Glomerular endothelial cell (primary cell): ENCODE data around the gene PRRG1. TPM values are rescaled to one million over a fixed set of nuclear protein-coding genes. Genes with fewer than 3 reads are reported as not detected.
"Not testable (repeated sequence)": the region's sequence is repeated elsewhere in the genome, so short reads cannot be mapped to it uniquely, and the experiment has no call there.

Experiments used
- DNase-seq: peaks from one replicate; pipeline ENCODE4 v3.0.0-alpha.2; 2011; ENCODE audit warnings: low read depth, low spot score; ENCODE audit errors: extremely low read depth
- total RNA-seq: library from RNA; depleted of rRNA; stranded (reverse); fragments of >200 nt; gene quantifications from 2 replicates; pipeline ENCODE4 v1.2.3, GENCODE V29; 2015

The PRRG1 gene
- total RNA-seq, 1 donor from 2014 or later, result 54.9 TPM

DNA sequence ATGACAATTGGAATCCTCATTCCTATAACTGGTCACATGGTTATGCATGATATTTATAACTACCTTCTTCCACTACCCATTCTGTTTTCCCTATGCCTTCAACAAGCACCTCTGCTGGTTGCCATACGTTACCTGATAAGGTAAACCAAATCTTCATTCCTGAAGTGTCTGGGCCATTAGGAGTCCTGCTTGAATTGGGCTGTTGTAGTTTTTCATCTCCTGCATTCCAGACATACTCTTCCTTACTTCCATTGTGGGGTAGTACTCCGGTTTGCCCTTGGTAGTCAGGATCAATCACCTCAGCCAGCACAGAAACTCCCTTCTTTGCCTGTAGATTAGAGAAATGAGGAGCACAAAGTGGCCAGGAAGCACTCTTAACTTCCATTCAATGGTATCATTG lies 113.2 kb downstream of the PRRG1 start:
- no peak for DNase-seq

DNA sequence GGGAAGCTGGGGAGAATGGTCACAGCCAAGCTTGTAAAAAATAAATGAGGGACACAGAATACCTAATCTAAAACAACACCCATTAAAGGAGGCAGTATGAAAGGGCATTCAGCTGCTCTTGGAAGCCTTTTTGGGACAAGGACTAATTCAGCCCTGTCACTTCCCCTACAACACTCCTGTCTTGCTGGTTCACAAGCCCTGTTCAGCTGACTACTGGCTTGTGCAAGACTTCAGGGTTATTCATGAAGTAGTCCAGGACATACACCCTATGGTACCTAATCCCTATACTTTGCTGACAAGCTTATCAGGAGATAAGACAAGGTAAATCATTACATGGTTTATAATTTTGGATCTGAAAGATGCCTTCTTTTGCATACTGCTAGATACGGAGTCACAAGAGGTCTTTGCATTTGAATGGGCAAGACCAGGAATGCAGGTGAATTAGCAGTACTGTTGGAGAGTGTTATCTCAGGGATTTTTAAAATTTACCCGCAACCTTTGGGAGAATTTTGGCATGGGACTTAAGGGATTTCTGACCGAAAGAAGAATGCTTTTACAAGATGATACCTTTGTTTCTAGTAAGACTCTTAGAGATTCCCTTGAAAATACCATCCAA lies 119.1 kb downstream of the PRRG1 start:
- no peak for DNase-seq

DNA sequence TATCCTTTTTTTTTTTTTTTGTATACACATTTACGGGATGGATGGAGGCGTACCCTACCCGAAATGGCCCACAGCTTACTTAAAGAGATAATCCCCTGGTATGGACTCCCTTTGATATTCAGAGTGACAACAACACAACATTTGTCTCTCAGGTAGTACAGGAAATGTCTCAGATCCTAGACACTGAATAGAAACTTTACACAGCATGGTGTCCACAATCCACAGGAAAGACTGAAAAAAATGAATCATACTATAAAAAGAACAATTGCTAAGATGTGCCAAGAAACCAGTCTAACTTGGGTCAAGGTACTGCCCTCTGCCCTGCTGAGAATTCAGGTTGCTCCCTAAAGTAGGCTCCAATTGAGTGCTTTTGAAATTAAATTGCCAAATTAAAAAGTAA lies 121.5 kb downstream of the PRRG1 start:
- DNase-seq, result peak; percentile 5

DNA sequence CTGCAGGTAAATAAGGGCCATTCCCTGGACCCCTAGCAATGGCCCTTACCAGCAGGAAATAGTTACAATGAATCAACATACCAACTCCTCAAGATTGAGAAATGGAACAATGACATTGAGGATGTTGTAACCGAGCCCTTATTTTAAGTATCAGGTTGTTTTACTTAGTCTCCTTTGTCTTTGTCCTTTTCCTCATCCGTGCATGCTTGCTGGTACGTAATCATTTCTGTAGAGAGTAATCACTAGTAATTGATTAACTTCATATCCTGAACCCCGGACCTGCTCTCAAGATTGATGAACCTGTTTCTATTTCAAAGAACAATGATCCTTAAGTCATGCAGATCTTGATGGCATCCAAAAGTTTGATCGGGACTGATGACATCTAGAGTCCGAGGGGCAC lies 123.7 kb downstream of the PRRG1 start:
- no peak for DNase-seq

DNA sequence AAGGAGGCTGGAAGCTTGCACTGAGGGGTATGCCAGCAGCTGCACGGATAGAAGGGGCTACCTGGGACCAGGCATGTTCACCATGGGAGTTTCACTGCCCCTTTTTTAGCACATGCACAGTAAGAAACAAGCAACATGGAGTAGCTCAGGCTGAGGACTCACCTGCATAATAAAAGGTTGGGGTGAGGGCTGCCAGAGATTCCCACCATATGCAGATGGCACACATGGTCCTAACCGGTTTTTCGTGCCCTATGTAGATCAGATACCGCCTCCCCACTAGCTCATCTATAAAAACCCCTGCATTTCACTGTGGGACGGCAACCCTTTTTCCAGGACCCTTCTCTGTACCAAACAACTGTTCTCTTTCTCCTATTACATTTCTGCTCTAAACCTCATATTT lies 125.3 kb downstream of the PRRG1 start:
- no peak for DNase-seq

DNA sequence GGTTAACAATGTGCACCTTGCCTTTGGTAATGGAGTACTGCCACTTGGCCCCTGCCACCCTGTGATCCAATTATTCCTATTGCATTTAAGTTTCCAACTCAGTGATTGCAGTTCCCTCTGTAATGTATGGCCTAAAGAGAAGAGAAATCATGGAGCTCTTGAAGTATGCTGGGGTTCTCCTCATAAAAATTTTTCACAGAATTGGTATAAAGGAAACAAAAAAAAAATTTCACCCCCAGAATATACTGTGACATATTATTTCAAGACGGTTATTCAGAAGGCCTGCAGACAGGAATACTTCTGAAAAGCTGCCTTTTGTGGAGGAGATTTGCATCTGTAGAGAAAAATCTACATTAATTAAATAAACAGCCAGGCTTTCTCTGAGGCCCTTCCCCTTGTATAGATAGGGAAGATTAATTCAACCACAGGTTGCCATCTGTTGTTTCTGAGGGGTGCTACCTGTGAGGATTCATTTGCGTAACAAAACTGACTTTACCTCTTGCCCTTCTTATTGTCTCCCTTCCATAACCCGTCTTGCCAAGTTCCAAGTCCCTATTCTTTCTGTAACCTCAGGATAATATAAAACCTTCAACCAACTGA lies 127.5 kb downstream of the PRRG1 start:
- DNase-seq, result no peak

DNA sequence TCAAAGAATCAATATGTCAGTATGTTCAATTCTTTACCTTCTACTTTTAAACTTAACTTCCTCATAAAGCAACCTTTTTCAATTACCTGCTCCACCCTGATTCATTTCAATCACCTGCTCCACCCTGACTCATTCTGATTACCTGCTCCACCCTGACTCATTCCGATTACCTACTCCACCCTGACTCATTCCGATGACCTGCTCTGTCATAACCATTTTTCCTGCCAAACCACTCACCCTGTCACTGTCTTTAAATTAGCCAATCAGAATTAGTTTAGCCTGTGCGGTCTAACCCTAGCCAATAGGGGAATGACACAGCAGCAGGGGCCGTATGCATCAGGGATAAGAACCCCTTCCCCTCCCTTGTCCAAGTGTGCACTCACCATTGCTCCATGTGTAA lies 135.2 kb downstream of the PRRG1 start:
- not testable (repeated sequence) for DNase-seq

DNA sequence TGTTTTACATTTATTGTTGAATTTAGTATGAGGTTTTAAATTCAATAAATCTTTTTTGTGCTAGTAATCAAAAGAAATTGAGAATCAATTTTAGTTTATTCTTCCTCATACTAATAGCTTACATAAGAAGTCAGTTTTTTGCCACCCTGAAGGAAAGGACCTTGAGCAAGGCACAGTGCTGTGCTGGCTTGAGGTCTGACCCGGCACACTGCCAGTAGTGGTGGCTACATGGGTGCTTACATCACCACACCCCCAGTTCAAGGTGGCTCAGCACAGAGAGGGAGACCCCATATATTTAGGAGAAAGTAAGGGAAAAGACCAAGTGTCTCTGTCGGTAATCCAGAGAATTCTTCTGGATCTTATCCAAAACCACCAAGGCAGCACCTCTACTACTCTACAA lies 136.3 kb downstream of the PRRG1 start:
- no peak for DNase-seq

DNA sequence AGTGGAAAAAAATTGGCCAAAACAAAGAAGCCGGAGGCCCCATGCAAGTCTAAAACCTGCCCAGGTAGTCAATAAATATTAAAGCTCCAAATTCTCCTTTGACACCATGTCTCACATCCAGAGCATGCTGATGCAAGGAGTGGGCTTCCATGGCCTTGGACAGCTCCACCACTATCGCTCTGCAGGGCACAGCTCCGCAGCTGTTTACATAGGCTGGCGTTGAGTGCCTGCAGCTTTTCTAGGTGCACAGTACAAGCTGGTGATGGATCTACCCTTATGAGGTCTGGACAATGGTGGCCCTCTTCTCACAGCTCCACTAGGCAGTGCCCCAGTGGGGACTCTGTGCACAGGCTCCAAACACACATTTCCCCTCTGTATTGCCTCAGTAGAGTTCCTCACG lies 138.1 kb downstream of the PRRG1 start:
- no peak for DNase-seq

DNA sequence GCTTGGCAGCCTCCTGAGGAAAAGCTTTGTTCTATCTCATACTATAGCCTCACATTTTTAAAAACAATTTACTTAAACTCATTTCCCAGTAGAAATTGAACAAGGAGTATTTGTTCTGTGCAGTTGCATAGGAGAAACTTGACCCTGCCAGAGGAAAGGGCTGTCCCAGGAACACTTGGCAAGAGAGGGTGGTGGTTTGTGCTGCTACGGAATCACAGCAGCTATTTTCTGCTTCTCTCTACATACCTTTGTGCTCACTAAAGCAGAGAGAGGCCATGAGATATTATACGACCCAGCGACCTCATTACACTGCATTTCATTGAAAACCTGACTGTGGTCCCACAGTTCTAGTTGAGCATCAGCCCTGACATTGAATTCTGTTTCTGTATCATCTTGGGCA lies 139.2 kb downstream of the PRRG1 start:
- DNase-seq, result no peak

DNA sequence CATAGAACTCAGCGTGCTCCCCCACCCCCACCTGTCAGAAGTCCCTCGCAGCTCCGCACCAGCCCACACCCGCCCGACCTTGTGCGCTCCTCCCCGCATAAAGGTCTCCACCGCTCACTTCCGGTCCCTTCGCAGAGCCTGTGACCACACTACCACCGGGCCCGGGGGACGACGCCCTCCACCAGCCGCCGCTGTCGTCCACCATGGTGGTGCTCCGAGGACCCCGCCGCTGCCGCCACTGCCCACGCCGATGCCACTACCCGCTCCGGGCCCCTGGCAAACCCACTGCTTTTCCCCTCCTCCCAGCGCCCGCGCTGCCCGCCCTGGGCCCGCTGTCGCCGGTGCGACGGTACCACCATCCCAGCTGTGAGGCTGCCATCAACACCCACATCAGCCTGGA lies 142.5 kb downstream of the PRRG1 start:
- DNase-seq, result no peak

DNA sequence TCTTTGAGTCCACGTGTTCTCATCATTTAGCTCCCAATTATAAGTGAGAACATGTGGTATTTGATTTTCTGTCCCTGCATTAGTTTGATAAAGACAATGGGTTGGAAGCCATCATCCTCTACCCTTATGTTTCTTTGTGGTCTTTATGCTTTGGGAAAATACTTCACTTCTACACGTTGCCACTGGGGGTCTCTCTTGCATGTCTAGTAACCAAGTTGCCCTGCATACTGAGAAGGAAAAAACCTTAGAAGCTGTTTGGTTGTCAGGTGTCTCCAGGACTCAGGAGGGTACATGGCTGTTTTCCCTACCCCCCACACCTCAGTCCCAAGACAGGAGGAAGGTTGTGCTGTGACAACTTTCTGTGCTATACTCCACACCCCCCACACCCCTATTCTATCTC lies 146.6 kb downstream of the PRRG1 start:
- not testable (repeated sequence) for DNase-seq

DNA sequence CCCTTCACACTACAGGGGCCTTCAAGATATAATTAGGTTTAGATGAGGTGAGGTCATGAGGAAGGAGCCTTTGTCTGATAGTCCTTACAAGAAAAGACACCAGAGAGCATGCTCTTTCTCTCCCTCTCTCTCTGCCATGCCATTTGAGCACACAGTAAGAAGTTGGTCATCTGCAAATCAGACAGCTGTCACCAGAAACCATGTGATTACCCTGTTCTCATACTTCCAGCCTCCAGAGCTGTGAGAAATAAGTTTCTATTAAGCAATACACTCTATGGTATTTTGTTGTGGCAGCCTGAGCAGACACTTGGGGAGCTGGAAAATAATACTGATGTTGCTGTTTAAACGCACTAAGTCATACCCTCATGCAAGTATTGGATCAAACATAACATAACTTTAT lies 148.0 kb downstream of the PRRG1 start:
- not testable (repeated sequence) for DNase-seq

DNA sequence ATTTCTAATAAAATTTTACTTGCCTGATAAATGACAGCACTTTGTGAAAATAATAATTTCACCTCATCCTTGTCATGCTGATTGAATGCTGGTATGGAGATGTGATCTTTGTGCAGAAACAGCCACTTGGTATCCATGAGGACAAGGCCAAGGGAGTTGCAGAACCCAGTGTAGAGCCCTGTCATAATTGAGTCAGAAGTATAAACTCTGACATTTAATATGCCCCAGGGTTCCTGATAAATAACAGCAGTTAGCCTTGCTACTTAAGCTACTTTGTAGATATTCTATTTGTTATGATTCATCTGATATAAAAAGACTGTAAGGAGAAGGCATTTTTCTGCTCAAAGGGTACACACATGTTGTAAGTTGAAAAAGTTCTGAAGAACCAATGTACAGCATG lies 149.2 kb downstream of the PRRG1 start:
- not testable (repeated sequence) for DNase-seq

DNA sequence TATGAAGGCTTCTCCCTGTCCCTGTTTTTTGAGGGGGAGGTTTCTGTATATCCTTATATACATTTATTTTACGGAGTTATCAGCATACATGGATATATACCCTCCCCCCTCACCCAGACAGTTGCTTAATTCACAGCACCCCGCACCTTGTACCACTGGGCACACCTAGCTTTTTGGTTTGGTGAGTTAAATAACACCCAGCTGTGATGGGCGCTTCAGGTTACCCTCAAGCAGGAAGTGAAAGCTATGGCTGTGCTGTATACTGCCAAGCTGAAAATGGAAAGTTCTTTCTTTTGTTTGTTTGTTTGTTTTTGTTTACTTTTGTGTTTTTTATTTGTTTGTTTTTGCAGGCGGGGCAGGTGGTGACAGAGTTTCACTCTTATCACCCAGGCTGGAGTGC lies 150.5 kb downstream of the PRRG1 start:
- not testable (repeated sequence) for DNase-seq

DNA sequence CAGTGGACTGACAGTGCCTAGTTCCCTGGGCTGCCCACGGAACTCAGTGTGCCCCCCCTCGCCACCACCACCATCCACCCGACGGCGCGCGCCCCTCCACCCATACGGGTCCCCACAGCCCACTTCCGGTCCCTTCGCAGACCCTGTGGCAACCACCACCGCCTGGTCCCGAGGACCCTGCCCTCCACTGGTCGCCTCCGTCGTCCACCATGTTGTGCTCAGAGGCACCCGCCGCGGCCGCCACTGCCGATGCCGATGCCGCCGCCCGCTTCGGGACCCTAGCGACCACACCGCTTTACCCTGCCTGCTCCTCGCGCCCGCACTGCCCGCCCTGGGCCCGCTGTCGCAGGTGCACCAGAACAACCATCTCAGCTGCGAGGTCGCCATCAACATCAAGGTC lies 155.8 kb downstream of the PRRG1 start:
- DNase-seq, result no peak

Other genes starting within 250 kb of the PRRG1 start
- 0.12 and 0.29 TPM in 2 replicates for gene LANCL3, start 222.3 kb downstream of the PRRG1 start, total RNA-seq